HUDEP-2 (cell line): ENCODE measurements around the gene SRGAP2B.
"Not testable (repeated sequence)": the region's sequence is repeated elsewhere in the genome, so short reads cannot be mapped to it uniquely, and the experiment has no call there.

Experiments used
- DNase-seq, 76 experiments: peaks; one replicate each; lab custom pipeline; 2025; ENCODE audit not compliant: unreplicated experiment in 76 of 76; lab: John Stamatoyannopoulos, UW

Gene SRGAP2B

GRCh38 chr1:145000074-145000742 is 94.9 kb downstream of the SRGAP2B start:
- not testable (repeated sequence) for DNase-seq

- not testable (repeated sequence) for DNase-seq
Observed at GRCh38 chr1:144998981-144999273, 96.2 kb downstream of the SRGAP2B start.

GRCh38 chr1:144998134-144998980 is 96.8 kb downstream of the SRGAP2B start:
- DNase-seq, result not testable (repeated sequence)

- not testable (repeated sequence) for DNase-seq
Observed at GRCh38 chr1:144995833-144996410, 99.2 kb downstream of the SRGAP2B start.

GRCh38 chr1:144992915-144993314 is 102.2 kb downstream of the SRGAP2B start:
- DNase-seq, result not testable (repeated sequence)

GRCh38 chr1:144990611-144991010 is 104.5 kb downstream of the SRGAP2B start:
- not testable (repeated sequence) for DNase-seq

- not testable (repeated sequence) for DNase-seq
Observed at GRCh38 chr1:144987131-144987530, 108.0 kb downstream of the SRGAP2B start.

- not testable (repeated sequence) for DNase-seq
Observed at GRCh38 chr1:144986171-144986860, 108.8 kb downstream of the SRGAP2B start.

GRCh38 chr1:144985550-144986170 is 109.5 kb downstream of the SRGAP2B start:
- DNase-seq, result not testable (repeated sequence)

GRCh38 chr1:144982802-144983525 is 112.2 kb downstream of the SRGAP2B start:
- DNase-seq, result not testable (repeated sequence)

GRCh38 chr1:144981157-144981556 is 114.0 kb downstream of the SRGAP2B start:
- DNase-seq, result not testable (repeated sequence)

GRCh38 chr1:144979960-144980595 is 115.0 kb downstream of the SRGAP2B start:
- DNase-seq, result not testable (repeated sequence)

- not testable (repeated sequence) for DNase-seq
Observed at GRCh38 chr1:144977856-144978255, 117.3 kb downstream of the SRGAP2B start.

- not testable (repeated sequence) for DNase-seq
Observed at GRCh38 chr1:144971936-144972335, 123.2 kb downstream of the SRGAP2B start.

- DNase-seq, result not testable (repeated sequence)
Observed at GRCh38 chr1:144966488-144966887, 128.6 kb downstream of the SRGAP2B start.

GRCh38 chr1:144964765-144965164 is 130.4 kb downstream of the SRGAP2B start:
- DNase-seq, result not testable (repeated sequence)

- DNase-seq, result not testable (repeated sequence)
Observed at GRCh38 chr1:144964186-144964585, 130.9 kb downstream of the SRGAP2B start.

GRCh38 chr1:144963571-144963970 is 131.6 kb downstream of the SRGAP2B start:
- DNase-seq, result not testable (repeated sequence)
